ENCODE data around the gene GFRA4.

GFRA4 gene

DNA sequence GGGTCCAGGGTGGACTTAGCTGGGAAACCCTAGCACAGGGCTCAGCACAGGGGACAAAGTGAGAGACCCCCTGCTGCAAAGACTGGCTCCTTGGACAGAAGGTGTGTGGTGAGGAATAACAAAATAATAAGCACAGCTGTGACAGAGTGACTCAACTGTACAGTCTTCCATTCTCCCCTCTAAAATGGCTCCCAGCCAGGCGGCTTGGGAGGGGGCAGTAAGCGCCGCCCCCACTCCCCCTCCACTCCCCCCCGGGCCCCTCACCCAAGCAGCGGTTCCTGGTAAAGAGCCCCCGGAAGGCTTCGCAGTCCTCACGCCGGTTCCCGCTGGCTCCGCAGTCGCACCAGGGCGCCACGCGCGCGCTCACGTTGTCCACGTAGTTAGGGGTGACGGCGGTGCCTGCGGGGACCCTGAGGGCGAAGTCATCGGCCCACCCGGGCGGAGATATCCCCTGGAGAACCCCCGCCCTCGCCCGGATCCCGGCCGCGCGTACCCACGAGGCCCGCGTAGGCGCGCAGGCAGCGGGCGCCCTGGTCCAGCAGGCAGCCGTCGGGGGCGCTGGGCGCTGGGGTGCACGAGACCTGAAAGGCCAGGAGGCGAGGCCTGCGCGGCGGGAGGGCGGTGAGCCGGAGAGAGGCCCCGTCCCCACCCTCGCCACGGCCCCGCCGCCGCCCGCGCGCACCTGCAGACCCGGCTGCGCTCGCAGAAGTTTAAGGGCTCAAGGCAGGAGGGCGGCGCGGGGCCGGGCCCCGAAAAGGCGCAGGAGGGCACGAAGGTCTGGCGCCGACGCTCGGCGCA lies 2.7 kb downstream of the GFRA4 start:
- TF ChIP-seq, protein P1, sequence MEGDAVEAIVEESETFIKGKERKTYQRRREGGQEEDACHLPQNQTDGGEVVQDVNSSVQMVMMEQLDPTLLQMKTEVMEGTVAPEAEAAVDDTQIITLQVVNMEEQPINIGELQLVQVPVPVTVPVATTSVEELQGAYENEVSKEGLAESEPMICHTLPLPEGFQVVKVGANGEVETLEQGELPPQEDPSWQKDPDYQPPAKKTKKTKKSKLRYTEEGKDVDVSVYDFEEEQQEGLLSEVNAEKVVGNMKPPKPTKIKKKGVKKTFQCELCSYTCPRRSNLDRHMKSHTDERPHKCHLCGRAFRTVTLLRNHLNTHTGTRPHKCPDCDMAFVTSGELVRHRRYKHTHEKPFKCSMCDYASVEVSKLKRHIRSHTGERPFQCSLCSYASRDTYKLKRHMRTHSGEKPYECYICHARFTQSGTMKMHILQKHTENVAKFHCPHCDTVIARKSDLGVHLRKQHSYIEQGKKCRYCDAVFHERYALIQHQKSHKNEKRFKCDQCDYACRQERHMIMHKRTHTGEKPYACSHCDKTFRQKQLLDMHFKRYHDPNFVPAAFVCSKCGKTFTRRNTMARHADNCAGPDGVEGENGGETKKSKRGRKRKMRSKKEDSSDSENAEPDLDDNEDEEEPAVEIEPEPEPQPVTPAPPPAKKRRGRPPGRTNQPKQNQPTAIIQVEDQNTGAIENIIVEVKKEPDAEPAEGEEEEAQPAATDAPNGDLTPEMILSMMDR (IDR thresholded peaks at IDR 0.05; ENCODE audit: control insufficient read depth, insufficient read depth, low read depth, low read length, missing control alignments): no peak
- H3K4me3 ChIP-seq (ENCODE audit: control insufficient read depth, low read depth, low read length): no peak overlapping the region
- DNase-seq (ENCODE audit: low read depth): no peak

DNA sequence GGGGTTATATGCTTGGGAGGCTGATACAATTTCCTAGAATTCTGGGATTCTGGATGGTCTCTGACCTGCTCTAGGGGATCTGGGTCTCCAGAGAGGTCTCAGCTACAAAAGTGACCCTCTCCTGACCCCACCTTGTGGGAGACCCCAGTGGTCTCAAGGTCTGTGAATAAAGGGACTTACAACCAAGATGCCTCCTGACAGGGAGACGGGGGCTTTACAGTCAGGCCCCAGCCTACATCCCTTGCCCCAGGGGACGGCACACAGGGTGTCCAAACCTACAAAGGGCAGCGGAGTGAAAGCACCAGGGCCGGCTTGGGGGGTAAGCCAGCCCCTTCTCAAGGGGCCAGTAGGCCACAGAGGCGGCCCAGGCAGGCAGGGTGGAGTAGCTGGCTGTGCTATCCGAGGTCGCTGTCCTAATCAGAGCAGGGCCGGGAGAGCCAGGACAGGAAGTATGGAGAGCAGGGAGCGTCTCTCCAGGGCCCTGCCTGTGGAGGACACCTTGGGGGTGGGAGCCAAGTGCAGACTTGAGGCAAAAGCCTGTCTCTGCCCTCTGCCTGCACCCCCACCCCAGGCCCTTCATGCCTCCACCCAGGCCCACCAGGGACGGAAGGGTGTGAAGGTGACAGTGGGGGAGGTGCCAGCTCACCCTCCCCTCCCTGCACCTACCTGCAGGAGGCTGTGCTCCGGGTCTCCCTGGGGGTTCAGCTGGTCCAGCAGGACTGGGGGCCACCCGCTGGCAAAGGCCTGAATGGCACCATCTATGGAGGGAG lies 3.5 kb downstream of the GFRA4 start:
- TF ChIP-seq, protein P1 (IDR thresholded peaks at IDR 0.05; ENCODE audit: control insufficient read depth, insufficient read depth, low read depth, low read length, missing control alignments): no peak
- no peak for DNase-seq (ENCODE audit: low read depth)
- H3K4me3 ChIP-seq (ENCODE audit: control insufficient read depth, low read depth, low read length): no peak overlapping the region

DNA sequence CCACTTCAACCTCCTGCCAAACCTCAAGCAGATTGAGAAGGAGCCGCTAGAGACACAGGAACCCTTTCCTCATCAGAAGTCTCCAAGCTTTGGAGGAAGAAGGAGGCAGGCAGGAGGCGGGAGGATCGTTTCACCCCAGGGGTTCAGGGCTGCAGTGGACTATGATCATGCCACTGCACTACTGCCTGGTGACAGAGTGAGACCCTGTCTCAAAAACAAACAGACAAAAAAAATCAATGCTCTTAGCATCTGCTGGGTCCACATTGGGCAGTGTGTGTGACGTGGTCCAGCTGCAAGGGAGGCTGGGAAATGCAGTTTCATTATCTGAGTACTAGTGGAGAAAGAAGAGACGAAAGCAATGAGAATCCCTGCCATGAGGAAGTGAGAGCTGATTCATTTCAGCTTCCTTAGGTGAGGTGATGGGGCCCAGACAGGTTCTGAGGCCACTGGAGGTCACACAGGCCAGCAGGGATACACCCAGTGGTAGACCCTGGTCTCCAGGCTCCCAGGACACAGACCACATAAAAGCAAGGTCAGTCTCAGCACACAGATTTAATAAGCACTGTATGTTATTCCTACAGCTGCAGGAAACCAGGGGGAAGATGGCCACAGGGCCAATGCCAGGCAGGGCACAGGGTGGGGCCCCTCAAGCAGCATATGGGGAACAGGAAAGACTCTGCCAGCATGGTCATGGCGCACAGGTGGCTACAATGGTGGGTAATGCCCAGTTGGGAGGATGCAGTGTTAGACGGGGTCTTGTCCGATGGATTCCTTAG lies 4.3 kb downstream of the GFRA4 start:
- H3K4me3 ChIP-seq (ENCODE audit: control insufficient read depth, low read depth, low read length): no peak overlapping the region
- TF ChIP-seq, protein P1 (IDR thresholded peaks at IDR 0.05; ENCODE audit: control insufficient read depth, insufficient read depth, low read depth, low read length, missing control alignments): no peak
- DNase-seq (ENCODE audit: low read depth): no peak

DNA sequence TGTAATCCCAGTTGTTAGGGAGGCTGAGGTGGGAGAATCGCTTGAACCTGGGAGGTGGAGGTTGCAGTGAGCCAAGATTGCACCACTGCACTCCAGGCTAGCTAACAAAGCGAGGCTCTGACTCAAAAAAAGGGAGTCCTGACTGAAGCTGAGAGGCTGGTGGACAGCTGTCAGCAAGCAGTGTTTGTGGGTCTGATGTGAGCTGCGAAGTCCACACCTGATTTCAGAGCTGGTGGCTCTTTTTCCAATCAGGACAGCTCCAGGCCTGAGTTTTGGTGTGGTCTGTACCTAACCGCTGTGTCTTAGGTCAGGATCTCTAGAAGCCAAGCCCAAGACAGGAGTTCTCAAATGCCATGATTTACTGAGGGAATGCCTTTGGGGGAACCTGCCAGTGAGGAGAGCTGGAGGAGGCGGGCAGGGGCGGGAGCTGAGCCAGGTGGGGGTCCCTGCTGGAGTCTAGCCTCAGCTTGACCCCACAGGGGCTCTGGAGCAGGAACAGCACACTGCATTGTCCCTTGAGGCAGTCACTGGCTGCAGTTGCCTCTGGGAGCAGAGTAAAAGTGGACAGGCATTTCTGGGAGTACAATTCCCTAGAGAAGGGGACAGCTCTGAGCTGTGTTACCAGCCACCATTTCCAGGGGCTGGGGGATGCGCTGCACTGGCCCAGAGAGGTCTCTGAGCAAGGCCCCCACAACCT lies 5.0 kb downstream of the GFRA4 start:
- DNase-seq (ENCODE audit: low read depth): no peak
- TF ChIP-seq, protein P1 (IDR thresholded peaks at IDR 0.05; ENCODE audit: control insufficient read depth, insufficient read depth, low read depth, low read length, missing control alignments): no peak
- no peak overlapping the region for H3K4me3 ChIP-seq (ENCODE audit: control insufficient read depth, low read depth, low read length)

DNA sequence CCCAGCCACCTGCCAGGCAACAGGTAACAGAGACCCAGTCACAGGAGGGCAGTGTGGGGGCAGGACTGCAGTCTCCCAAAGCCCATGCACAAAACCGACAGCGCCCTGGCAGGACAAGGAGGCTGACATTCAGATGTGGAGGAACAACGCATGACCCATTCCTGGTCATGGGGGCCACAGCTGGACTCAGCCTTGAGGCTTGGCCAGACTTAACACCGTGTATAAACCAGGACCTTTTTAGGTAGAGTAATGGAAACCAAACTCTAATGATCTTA lies 8.1 kb downstream of the GFRA4 start:
- TF ChIP-seq, protein P1 (IDR thresholded peaks at IDR 0.05; ENCODE audit: control insufficient read depth, insufficient read depth, low read depth, low read length, missing control alignments): no peak
- no peak for DNase-seq (ENCODE audit: low read depth)
- H3K4me3 ChIP-seq (ENCODE audit: control insufficient read depth, low read depth, low read length): no peak overlapping the region

Data from AG09309 (cell line).